ENCODE results near the gene IFT20.
A peak's percentile ranks its signal among the peaks of the same experiment; 100 is the strongest.

The IFT20 gene

GRCh38 chr17:28370744-28371103, 35.5 kb upstream of the IFT20 start:
- Histone ChIP-seq H3K36me3 (ENCODE audit: control insufficient read depth in 2 of 2, insufficient read depth in 1 of 2, low read length in 2 of 2) (no peaks in the 10 kb centered on the region; a peak in 1 of 3 replicates), H3K9me3 (ENCODE audit: control insufficient read depth, insufficient read depth, low read depth, low read length) (no peaks in the 10 kb centered on the region), H3K27ac (ENCODE audit: extremely low read depth, low read depth, low read length) (peak overlapping the region; percentile 11), H3K4me3 (ENCODE audit: low read depth, low read length) (no peak overlapping the region), H3K4me1 (ENCODE audit: control insufficient read depth, insufficient read depth, low read length) (peaks cover 13% of the 10 kb centered on the region)
- CTCF ChIA-PET, result interaction anchor here (0.6 to 1.5 kb wide), 4 partner anchors 8 to 169 kb away, joined by 3 to 6 read pairs (median 4); no protein-coding TSS in a partner anchor
- POLR2A ChIA-PET, result interaction anchor here (1.1 to 7.1 kb wide), 4 partner anchors 10 to 35 kb away, joined by 4 to 66 read pairs (median 12); partner anchors contain the start of genes IFT20, POLDIP2, SLC46A1 and TNFAIP1
- TF ChIP-seq ZNF280C (tag by site-specific recombination; IDR thresholded peaks at IDR 0.05) (no peak), ZNF18 (tag by site-specific recombination; IDR thresholded peaks at IDR 0.05) (no peak), ZBTB20 (tag by site-specific recombination; IDR thresholded peaks at IDR 0.05) (no peak), OVOL3 (tag by site-specific recombination; IDR thresholded peaks at IDR 0.05) (no peak), PRDM2 (tag by site-specific recombination; IDR thresholded peaks at IDR 0.05; ENCODE audit: borderline replicate concordance) (no peak), ZNF16 (tag by site-specific recombination; IDR thresholded peaks at IDR 0.05; ENCODE audit: low read depth) (no peak), KLF16 (tag by site-specific recombination; IDR thresholded peaks at IDR 0.05) (no peak), ZEB2 (tag by site-specific recombination; IDR thresholded peaks at IDR 0.05) (no peak), REST (tag by site-specific recombination; IDR thresholded peaks at IDR 0.05) (no peak), ZNF518A (tag by site-specific recombination; conservative IDR thresholded peaks at IDR 0.05; ENCODE audit: low read depth) (no peak), ZNF423 (tag by site-specific recombination; IDR thresholded peaks at IDR 0.05) (no peak), ZNF76 (tag by site-specific recombination; IDR thresholded peaks at IDR 0.05; ENCODE audit: borderline replicate concordance, low read depth) (no peak), SALL2 (tag by site-specific recombination; IDR thresholded peaks at IDR 0.05; ENCODE audit: borderline replicate concordance) (no peak), KLF8 (tag by site-specific recombination; IDR thresholded peaks at IDR 0.05) (no peak), ZNF26 (tag by site-specific recombination; IDR thresholded peaks at IDR 0.05) (no peak), GLI4 (tag by site-specific recombination; IDR thresholded peaks at IDR 0.05) (no peak)

Data from HEK293 (cell line).